Neural crest cell (in vitro differentiated cells): Measurements from ENCODE around the gene NR1D1. TPM values are rescaled to one million over a fixed set of nuclear protein-coding genes. Genes with fewer than 3 reads are reported as not detected.
A peak's percentile ranks its signal among the peaks of the same experiment; 100 is the strongest.

Source experiments
- DNase-seq: peaks from one replicate; pipeline ENCODE4 v3.0.0; 2021; ENCODE audit warnings: low read depth, mixed read lengths, low spot score
- H3K27ac Mint-ChIP-seq: one replicate; pipeline ENCODE4 v1.8.0; 2021; ENCODE audit warnings: mild to moderate bottlenecking, mixed read lengths; ENCODE audit not compliant: unreplicated experiment
- H3K27me3 Mint-ChIP-seq: 2 replicates; pipeline ENCODE4 v1.8.0; 2021; ENCODE audit warnings: low read depth, mild to moderate bottlenecking, mixed read lengths
- H3K36me3 Mint-ChIP-seq: 2 replicates; pipeline ENCODE4 v1.8.0; 2021; ENCODE audit warnings: low read depth, mild to moderate bottlenecking, mixed read lengths
- H3K4me1 Mint-ChIP-seq: 2 replicates; pipeline ENCODE4 v1.8.0; 2021; ENCODE audit warnings: mixed read lengths
- H3K4me3 Mint-ChIP-seq: one replicate; pipeline ENCODE4 v1.8.0; 2021; ENCODE audit warnings: mild to moderate bottlenecking, mixed read lengths
- H3K9me3 Mint-ChIP-seq: 2 replicates; pipeline ENCODE4 v1.8.0; 2021; ENCODE audit warnings: mixed read lengths
- CTCF ChIP-seq: fragments of 200-600 bp; sonication (generic); conservative IDR thresholded peaks from 2 replicates; pipeline ENCODE4 v1.5.0; 2021; ENCODE audit warnings: antibody characterized with exemption, mild to moderate bottlenecking
- total RNA-seq: library from RNA; stranded (reverse); gene quantifications from 2 replicates; pipeline ENCODE4 v1.2.1, GENCODE V29; 2021

The NR1D1 gene
- total RNA-seq, 1 donor from 2014 or later: 2.8 TPM

- no peak for DNase-seq
- H3K27ac Mint-ChIP-seq: peak overlapping the region; percentile 91
- H3K4me1 Mint-ChIP-seq: peaks cover 75% of the 10 kb centered on the region
- H3K36me3 Mint-ChIP-seq: no peaks in the 10 kb centered on the region
- no peaks in the 10 kb centered on the region for H3K9me3 Mint-ChIP-seq
- H3K27me3 Mint-ChIP-seq: peaks cover 21% of the 10 kb centered on the region
- H3K4me3 Mint-ChIP-seq: peak overlapping the region; percentile 18
- TF ChIP-seq CTCF: peak; percentile 37
Measured at GRCh38 chr17:40108970-40109824, 8.8 kb upstream of the NR1D1 start.

- no peak for TF ChIP-seq CTCF
- Mint-ChIP-seq H3K4me3 (peak overlapping the region; percentile 38), H3K4me1 (peaks cover 60% of the 10 kb centered on the region), H3K36me3 (no peaks in the 10 kb centered on the region), H3K27me3 (peaks cover 22% of the 10 kb centered on the region), H3K9me3 (no peaks in the 10 kb centered on the region), H3K27ac (peak overlapping the region; percentile 89)
- no peak for DNase-seq
Measured at GRCh38 chr17:40107522-40108174, 7.3 kb upstream of the NR1D1 start.

GRCh38 chr17:40106760-40107521 lies 6.6 kb upstream of the NR1D1 start:
- Mint-ChIP-seq H3K4me1 (peaks cover 55% of the 10 kb centered on the region), H3K9me3 (no peaks in the 10 kb centered on the region), H3K27me3 (peaks cover 22% of the 10 kb centered on the region), H3K27ac (peak overlapping the region; percentile 43), H3K4me3 (peak overlapping the region; percentile 31), H3K36me3 (no peaks in the 10 kb centered on the region)
- no peak for DNase-seq
- TF ChIP-seq CTCF: no peak

- Mint-ChIP-seq H3K27me3 (peaks cover 24% of the 10 kb centered on the region), H3K36me3 (no peaks in the 10 kb centered on the region), H3K9me3 (no peaks in the 10 kb centered on the region), H3K27ac (no peak overlapping the region), H3K4me1 (peaks cover 53% of the 10 kb centered on the region), H3K4me3 (no peak overlapping the region)
- no peak for TF ChIP-seq CTCF
- no peak for DNase-seq
Measured at GRCh38 chr17:40105861-40106759, 5.7 kb upstream of the NR1D1 start.
